GM12878 (cell line): ENCODE data around the gene UBL4A. TPM values are rescaled to one million over a fixed set of nuclear protein-coding genes. Genes with fewer than 3 reads are reported as not detected.

ENCODE experiments used
- ATAC-seq: fragments of 200-7000 bp; cut with Tn5 transposase; 3 replicates; pipeline ENCODE4 v1.9.1; 2020; ENCODE audit warnings: mild to moderate bottlenecking, moderate library complexity
- BruUV-seq: library from RNA; stranded (reverse); fragments of 400-500 nt; replicated peaks from 2 replicates; lab custom pipeline; 2021; lab: Mats Ljungman, UMichigan
- CTCF ChIA-PET: fragments of 300-600 bp; sonication (Branson Sonifier 250); formaldehyde crosslinking; extraction: SDS; loops from one replicate; lab custom pipeline; 2021; ENCODE audit warnings: inconsistent platforms; lab: Yijun Ruan, JAX
- POLR2A ChIA-PET: fragments of 350-600 bp; formaldehyde crosslinking; extraction: SDS; loops from one replicate; lab custom pipeline; 2021; ENCODE audit warnings: inconsistent platforms; lab: Charles Lee
- RAD21 ChIA-PET: fragments of 300-600 bp; sonication (Branson Sonifier 250); formaldehyde crosslinking; loops from one replicate; lab custom pipeline; 2023; ENCODE audit warnings: antibody characterized with exemption; ENCODE audit not compliant: unreplicated experiment; lab: Charles Lee
- SMC1A ChIA-PET: fragments of 300-600 bp; sonication (Branson Sonifier 250); formaldehyde crosslinking; loops from one replicate; lab custom pipeline; 2023; ENCODE audit not compliant: unreplicated experiment, uncharacterized antibody; lab: Charles Lee
- DNase-seq: peaks from one replicate; pipeline ENCODE4 v3.0.0-alpha.2; 2011; ENCODE audit warnings: low read depth, low spot score
- FAIRE-seq: peaks from 3 replicates; lab custom pipeline; 2011; peaks lifted over from hg19 to GRCh38; lab: Jason Lieb, UNC
- H2AFZ ChIP-seq: 2 replicates; pipeline ENCODE4 v1.6.0; 2011; ENCODE audit warnings: low read depth, low read length, control low read depth; ENCODE audit not compliant: control insufficient read depth
- H3K27ac ChIP-seq: 2 replicates; pipeline ENCODE4 v1.5.1; 2011; ENCODE audit warnings: control low read depth; ENCODE audit not compliant: control insufficient read depth, insufficient read depth
- H3K27me3 ChIP-seq, 2 experiments: replicated peaks in 1 of 2; 2 replicates each; pipeline versions ENCODE4 v1.6.0 to v1.6.1; 2011; ENCODE audit warnings: low read length in 1 of 2; ENCODE audit not compliant: control insufficient read depth in 2 of 2, insufficient read depth in 2 of 2
- H3K36me3 ChIP-seq, 2 experiments: 2 replicates each; pipeline ENCODE4 v1.5.1; 2011; ENCODE audit warnings: low read length in 1 of 2; ENCODE audit not compliant: control insufficient read depth in 2 of 2, insufficient read depth in 2 of 2
- H3K4me1 ChIP-seq: 2 replicates; pipeline ENCODE4 v1.6.1; 2011; ENCODE audit warnings: mild to moderate bottlenecking, low read length, moderate library complexity, mixed read lengths; ENCODE audit not compliant: control insufficient read depth, insufficient read depth
- H3K4me2 ChIP-seq: 2 replicates; pipeline ENCODE4 v1.6.0; 2011; ENCODE audit warnings: control low read depth; ENCODE audit not compliant: control insufficient read depth, insufficient read depth
- H3K4me3 ChIP-seq: fragments of 200-600 bp; sonication (generic); 2 replicates; pipeline ENCODE4 v1.5.1; 2016
- H3K79me2 ChIP-seq: 2 replicates; pipeline ENCODE4 v1.6.0; 2011; ENCODE audit warnings: low read length; ENCODE audit not compliant: control insufficient read depth, insufficient read depth
- H3K9ac ChIP-seq: 2 replicates; pipeline ENCODE4 v1.8.0; 2011; ENCODE audit warnings: low read length, control low read depth, mixed read lengths; ENCODE audit not compliant: control insufficient read depth, insufficient read depth
- H3K9me3 ChIP-seq: replicated peaks from 3 replicates; pipeline ENCODE4 v1.5.1; 2011; ENCODE audit warnings: mild to moderate bottlenecking, low read length; ENCODE audit not compliant: control insufficient read depth, insufficient read depth
- H4K20me1 ChIP-seq: 2 replicates; pipeline ENCODE4 v1.6.0; 2011; ENCODE audit not compliant: control insufficient read depth, insufficient read depth
- BHLHE40 ChIP-seq, 2 experiments: fragments of 450-650 bp in 1 of 2; IDR thresholded peaks; 2 replicates each; pipeline ENCODE4 v1.6.1; 2011 to 2017; ENCODE audit warnings: low read depth in 2 of 2, borderline replicate concordance in 1 of 2, improper control_type of control experiment in 1 of 2, low read length in 1 of 2, mild to moderate bottlenecking in 1 of 2
- ETV6 ChIP-seq, 2 experiments: fragments of 450-650 bp in 1 of 2; IDR thresholded peaks in 1 of 2; conservative IDR thresholded peaks in 1 of 2; 2 replicates each; pipeline ENCODE4 v1.6.1; 2014; ENCODE audit warnings: antibody characterized with exemption in 1 of 2, borderline replicate concordance in 1 of 2, low read depth in 1 of 2, mild to moderate bottlenecking in 1 of 2, moderate library complexity in 1 of 2
- HDAC2 ChIP-seq: fragments of 200-600 bp; sonication (generic); IDR thresholded peaks from 2 replicates; pipeline ENCODE4 v1.6.1; 2017
- LARP7 ChIP-seq: fragments of 450-650 bp; IDR thresholded peaks from 2 replicates; pipeline ENCODE4 v1.6.1; 2017; ENCODE audit warnings: mild to moderate bottlenecking
- MLLT1 ChIP-seq: fragments of 450-650 bp; IDR thresholded peaks from 2 replicates; pipeline ENCODE4 v1.6.1; 2016; ENCODE audit warnings: mild to moderate bottlenecking
- NBN ChIP-seq: fragments of 450-650 bp; IDR thresholded peaks from 2 replicates; pipeline ENCODE4 v1.6.1; 2016
- NFXL1 ChIP-seq: fragments of 450-650 bp; IDR thresholded peaks from 2 replicates; pipeline ENCODE4 v1.6.1; 2017; ENCODE audit warnings: antibody characterized with exemption, mild to moderate bottlenecking, borderline replicate concordance
- SPI1 ChIP-seq: IDR thresholded peaks from 2 replicates; pipeline ENCODE4 v1.6.1; 2011; ENCODE audit warnings: low read depth, mild to moderate bottlenecking, low read length, moderate library complexity, borderline replicate concordance; ENCODE audit not compliant: insufficient read depth
- TARDBP ChIP-seq: IDR thresholded peaks from 2 replicates; pipeline ENCODE4 v1.6.1; 2016; ENCODE audit warnings: borderline replicate concordance
- TBL1XR1 ChIP-seq: IDR thresholded peaks from 2 replicates; pipeline ENCODE4 v1.6.1; 2012; ENCODE audit warnings: low read depth, low read length, improper control_type of control experiment
- TCF3 ChIP-seq: IDR thresholded peaks from 2 replicates; pipeline ENCODE4 v1.6.1; 2012; ENCODE audit warnings: low read depth, mild to moderate bottlenecking, low read length, borderline replicate concordance; ENCODE audit not compliant: insufficient read depth
- YY1 ChIP-seq: IDR thresholded peaks from 2 replicates; pipeline ENCODE4 v1.6.1; 2011; ENCODE audit warnings: low read depth, mild to moderate bottlenecking, low read length
- ZNF24 ChIP-seq: fragments of 450-650 bp; IDR thresholded peaks from 2 replicates; pipeline ENCODE4 v1.6.1; 2017; ENCODE audit warnings: antibody characterized with exemption, mild to moderate bottlenecking
- ZSCAN29 ChIP-seq: fragments of 450-650 bp; IDR thresholded peaks from 2 replicates; pipeline ENCODE4 v1.6.1; 2017; ENCODE audit warnings: mild to moderate bottlenecking, moderate library complexity
- WGBS: methylation state at CpG from one replicate; pipeline ENCODE4 v1.1.6; 2016; ENCODE audit warnings: low lambda C conversion rate; ENCODE audit not compliant: insufficient replicate concordance, insufficient coverage; ENCODE audit errors: missing lambda C conversion rate; 5-methylcytosine and 5-hydroxymethylcytosine counted together
- in situ Hi-C: fragments of 300-500 bp; cut with MboI; formaldehyde crosslinking; loops from 9 replicates; pipeline ENCODE4 v1.14.3; 2018; ENCODE audit warnings: mixed read lengths
- intact Hi-C: fragments of 100-400 bp; cut with micrococcal nuclease; formaldehyde crosslinking; loops from one replicate; pipeline ENCODE4 v1.14.2; 2022; ENCODE audit not compliant: unreplicated experiment
- polyA plus RNA-seq, 11 experiments: library from polyadenylated mRNA; depleted of rRNA in 4 of 11; unstranded in 6 of 11; stranded (reverse) in 5 of 11; fragments of >200 nt; fragmentation: Nextera tagmentation in 4 of 11; fragmentation: Illumina TruSeq in 1 of 11; extraction: Ambion mirVana in 4 of 11; extraction: Trizol in 1 of 11; gene quantifications; 1 replicate in 1 of 11; 2 replicates in 10 of 11; pipeline versions ENCODE4 v1.2.1 to v1.2.3, GENCODE V29; 2011 to 2016; ENCODE audit warnings: inconsistent platforms in 2 of 11, missing spikeins in 2 of 11, low read depth in 1 of 11
- total RNA-seq, 4 experiments: library from RNA; depleted of rRNA in 3 of 4; stranded (reverse); fragments of >200 nt in 3 of 4; fragmentation: Illumina TruSeq in 1 of 4; extraction: Trizol in 1 of 4; gene quantifications; 2 replicates each; pipeline versions ENCODE4 v1.2.1 to v1.2.3, GENCODE V29; 2013 to 2021

The UBL4A gene
- total and polyA plus RNA-seq, 10 of the 15 experiments (the other 5 are each of a cell fraction or from before 2014, with no cell fraction given), result 4.2 to 49.9 (median 34.0) TPM

DNA sequence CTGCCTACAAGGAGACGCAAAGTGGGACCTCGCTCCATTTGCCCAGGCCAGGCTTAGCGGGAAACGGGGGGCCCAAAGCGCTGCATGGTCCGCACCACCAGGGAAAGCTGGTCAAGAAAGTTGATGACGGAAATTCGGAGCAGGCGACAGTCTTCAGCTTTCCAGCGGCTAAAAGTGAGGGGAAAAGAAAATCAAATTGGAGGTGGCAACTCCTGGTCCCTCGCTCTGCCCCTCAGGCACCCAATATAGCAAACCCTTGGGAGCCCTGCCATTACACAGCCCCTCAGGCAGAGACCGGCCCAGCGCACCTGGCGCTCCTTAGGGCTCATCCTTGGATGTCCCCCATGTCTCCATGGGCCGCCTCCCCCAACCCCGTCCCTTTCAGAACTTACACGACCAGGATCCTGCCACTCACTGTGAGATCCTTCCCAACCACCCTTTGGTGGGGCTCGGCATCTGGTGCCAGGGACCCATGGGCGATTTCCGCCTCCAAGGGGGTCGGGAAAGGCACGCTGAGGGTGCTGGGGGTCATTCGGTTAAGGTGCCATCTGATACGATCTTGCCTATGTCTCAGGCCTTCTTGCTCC is 8.4 kb downstream of the UBL4A start:
- ChIA-PET SMC1A (no interaction called here), CTCF (no interaction called here)
- H3K4me2 ChIP-seq, result peak overlapping the region; percentile 94
- H4K20me1 ChIP-seq, result no peaks in the 10 kb centered on the region
- no peak for FAIRE-seq
- no peaks in the 10 kb centered on the region for H3K27me3 ChIP-seq
- no peaks in the 10 kb centered on the region; the same call in 1 of the 2 replicates for H3K4me1 ChIP-seq
- H3K9me3 ChIP-seq, result no peaks in the 10 kb centered on the region; the same call in 2 of the 3 replicates
- TF ChIP-seq TBL1XR1 (no peak), LARP7 (no peak), YY1 (no peak), NFXL1 (no peak), TARDBP (no peak), SPI1 (no peak), HDAC2 (no peak), BHLHE40 (IDR thresholded peaks at IDR 0.05; ENCODE audit: borderline replicate concordance in 1 of 2, low read depth in 2 of 2, low read length in 1 of 2) (no peak), NBN (no peak), ETV6 (conservative IDR thresholded peaks at IDR 0.05 in 1 of 2, IDR thresholded peaks at IDR 0.05 in 1 of 2; ENCODE audit: borderline replicate concordance in 1 of 2, low read depth in 1 of 2) (no peak), TCF3 (no peak), MLLT1 (no peak), ZNF24 (no peak), ZSCAN29 (no peak)
- TF ChIP-seq, all 136 proteins: peak for 0
- ATAC-seq (no peak), DNase-seq (no peak)
- H3K79me2 ChIP-seq, result no peaks in the 10 kb centered on the region; the same call in 1 of the 2 replicates
- no peaks in the 10 kb centered on the region for H3K36me3 ChIP-seq
- ChIA-PET POLR2A (interaction anchor here (0.7 to 1.4 kb wide), 4 partner anchors 9 to 20 kb away, joined by 3 to 7 read pairs (median 3); partner anchors contain the start of gene UBL4A), RAD21 (interaction anchor here (0.8 kb wide), 2 partner anchors 9 to 48 kb away, joined by 3 to 4 read pairs; no protein-coding TSS in a partner anchor)
- intact Hi-C loops (loop anchor here (2.0 to 5.0 kb wide), 3 partner anchors 39 to 67 kb away; partner anchors contain the start of genes FAM3A, GDI1 and TAFAZZIN), in situ Hi-C loops (no loop called here)
- no peak overlapping the region for H2AFZ ChIP-seq
- H3K9ac ChIP-seq, result peak overlapping the region; percentile 50; the same call in 1 of the 2 replicates
- H3K27ac ChIP-seq, result no peak overlapping the region
- peak overlapping the region; percentile 58; the same call in 1 of the 2 replicates for H3K4me3 ChIP-seq
- BruUV-seq, result TSS peak; percentile 84
- WGBS, result 51% methylated on average over 21 of the region's 24 CpGs
